ENCODE measurements around the gene KCNC3. TPM values are rescaled to one million over a fixed set of nuclear protein-coding genes. Genes with fewer than 3 reads are reported as not detected.

The KCNC3 gene
- total and polyA plus RNA-seq, 2 of the 13 experiments (the other 11 are each of a cell fraction or from before 2014, with no cell fraction given), result 0.29 to 1.7 TPM

- no peaks in the 10 kb centered on the region for H4K20me1 ChIP-seq (ENCODE audit: insufficient read depth, low read length)
- no peaks in the 10 kb centered on the region for H3K9me3 ChIP-seq (ENCODE audit: low read length)
- in situ Hi-C loops (cut with HindIII; ENCODE audit: extremely low pct_ligation_motif_present, low pct_unique_long_range_greater_than_20kb), result no loop called here
- DNase-seq (ENCODE audit: low spot score) (peak; percentile 59), ATAC-seq (peak; percentile 75), FAIRE-seq (no peak)
- H3K79me2 ChIP-seq (ENCODE audit: insufficient read depth, low read length), result no peaks in the 10 kb centered on the region
- H3K4me1 ChIP-seq (ENCODE audit: insufficient read depth, low read length), result peaks cover 13% of the 10 kb centered on the region
- WGBS (ENCODE audit: low lambda C conversion rate), result 15% methylated on average over 25 of the region's 42 CpGs
- H3K27ac ChIP-seq (ENCODE audit: extremely low read length, insufficient read depth, low read length), result no peak overlapping the region
- H3K4me3 ChIP-seq (replicated peaks in 1 of 3; ENCODE audit: insufficient read depth in 1 of 3, low read depth in 2 of 3, low read length in 3 of 3), result peak overlapping the region; percentile 51 to 77 (median 63)
- no peaks in the 10 kb centered on the region for H3K36me3 ChIP-seq (replicated peaks in 1 of 2; ENCODE audit: control insufficient read depth in 1 of 2, insufficient read depth in 2 of 2, low read length in 2 of 2)
- intact Hi-C loops (cut with micrococcal nuclease; ENCODE audit: unreplicated experiment), result no loop called here
- ChIA-PET CTCF (ENCODE audit: low intra/inter-chr PET ratio, low total read pairs) (no interaction called here), POLR2A (interaction anchor here (0.9 to 1.2 kb wide), 2 partner anchors 14 to 17 kb away, joined by 4 to 7 read pairs; partner anchors contain the start of gene KCNC3)
- H3K27me3 ChIP-seq (ENCODE audit: control insufficient read depth in 1 of 2, insufficient read depth in 2 of 2, low read length in 2 of 2), result no peaks in the 10 kb centered on the region
- H3K4me2 ChIP-seq (ENCODE audit: low read depth, low read length), result peak overlapping the region; percentile 81
- no TSS peak for BruUV-seq (replicated peaks)
- H2AFZ ChIP-seq (ENCODE audit: low read length), result peak overlapping the region; percentile 6
- H3K9ac ChIP-seq (ENCODE audit: insufficient read depth, low read depth, low read length), result peak overlapping the region; percentile 66; the same call in 1 of the 2 replicates
- no peak for TF ChIP-seq CBX5 (CRISPR knock-in tag; IDR thresholded peaks at IDR 0.05; ENCODE audit: borderline replicate concordance)
- TF ChIP-seq FOSL2 (CRISPR knock-in tag; IDR thresholded peaks at IDR 0.05), result peak; percentile 29; the same call in 1 of the 2 replicates
- 0 out of 2 replicates have a peak, but pooled peaks have one; percentile 53 for TF ChIP-seq POLR2G (IDR thresholded peaks at IDR 0.05; ENCODE audit: low read depth, low read length)
- TF ChIP-seq REST (IDR thresholded peaks at IDR 0.05; ENCODE audit: borderline replicate concordance in 1 of 2, low read depth in 1 of 2, low read length in 2 of 2), result no peak
- no peak for TF ChIP-seq TFE3 (CRISPR knock-in tag; IDR thresholded peaks at IDR 0.05)
- TF ChIP-seq ZGPAT (CRISPR knock-in tag; IDR thresholded peaks at IDR 0.05), result no peak
- no peak for TF ChIP-seq ZKSCAN5 (CRISPR knock-in tag; IDR thresholded peaks at IDR 0.05)
- TF ChIP-seq FOXO4 (CRISPR knock-in tag; conservative IDR thresholded peaks at IDR 0.05), result 0 out of 2 replicates have a peak, but pooled peaks have one; percentile 21
- no peak for TF ChIP-seq TCF7L2 (IDR thresholded peaks at IDR 0.05; ENCODE audit: low read depth, low read length)
- no peak for TF ChIP-seq KLF15 (CRISPR knock-in tag; IDR thresholded peaks at IDR 0.05; ENCODE audit: borderline replicate concordance)
- TF ChIP-seq SAFB2 (CRISPR knock-in tag; IDR thresholded peaks at IDR 0.05; ENCODE audit: borderline replicate concordance, low read depth), result no peak
- TF ChIP-seq ZNF124 (CRISPR knock-in tag; IDR thresholded peaks at IDR 0.05), result no peak
These were observed 17.2 kb downstream of the KCNC3 start for GRCh38 chr19:50311723-50312635.

Data from HepG2 (cell line).